HUES48 (cell line): ENCODE results near the gene DNHD1.
"Not testable (repeated sequence)": the region's sequence is repeated elsewhere in the genome, so short reads cannot be mapped to it uniquely, and the experiment has no call there.

Experiments
- H3K27ac ChIP-seq: one replicate; pipeline ENCODE4 v1.7.0; 2013; ENCODE audit warnings: low read depth, low read length, inconsistent platforms
- H3K27me3 ChIP-seq: 2 replicates; pipeline ENCODE4 v1.6.1; 2013; ENCODE audit warnings: mild to moderate bottlenecking, low read length; ENCODE audit not compliant: control insufficient read depth, insufficient read depth
- H3K36me3 ChIP-seq: 2 replicates; pipeline ENCODE4 v1.6.1; 2013; ENCODE audit warnings: low read length; ENCODE audit not compliant: control insufficient read depth, insufficient read depth
- H3K4me1 ChIP-seq: 2 replicates; pipeline ENCODE4 v1.6.1; 2013; ENCODE audit warnings: mild to moderate bottlenecking, low read length; ENCODE audit not compliant: control insufficient read depth, insufficient read depth
- H3K4me3 ChIP-seq: 2 replicates; pipeline ENCODE4 v1.5.1; 2013; ENCODE audit warnings: mild to moderate bottlenecking, low read depth, low read length
- H3K9ac ChIP-seq: 2 replicates; pipeline ENCODE4 v1.6.1; 2013; ENCODE audit warnings: mild to moderate bottlenecking, low read depth, low read length, moderate library complexity
- H3K9me3 ChIP-seq: 2 replicates; pipeline ENCODE4 v1.6.1; 2013; ENCODE audit warnings: low read length; ENCODE audit not compliant: control insufficient read depth, insufficient read depth

The DNHD1 gene

GRCh38 chr11:6505577-6506240, 8.6 kb downstream of the DNHD1 start:
- peaks cover 14% of the 10 kb centered on the region for H3K36me3 ChIP-seq
- H3K27ac ChIP-seq: no peak overlapping the region

GRCh38 chr11:6516865-6517264, 19.8 kb downstream of the DNHD1 start:
- Histone ChIP-seq H3K4me3 (no peak overlapping the region), H3K9me3 (no peaks in the 10 kb centered on the region), H3K36me3 (peaks cover 20% of the 10 kb centered on the region), H3K27me3 (no peaks in the 10 kb centered on the region), H3K27ac (no peak overlapping the region), H3K4me1 (no peaks in the 10 kb centered on the region), H3K9ac (no peak overlapping the region)

More at GRCh38 chr11:6505577-6506240, 8.6 kb downstream of the DNHD1 start:
- no peaks in the 10 kb centered on the region for H3K27me3 ChIP-seq
- no peaks in the 10 kb centered on the region for H3K4me1 ChIP-seq
- H3K9ac ChIP-seq: no peak overlapping the region
- H3K9me3 ChIP-seq: no peaks in the 10 kb centered on the region
- H3K4me3 ChIP-seq: no peak overlapping the region

- Histone ChIP-seq H3K27me3 (no peaks in the 10 kb centered on the region), H3K9ac (no peak overlapping the region), H3K36me3 (peaks cover 10% of the 10 kb centered on the region; the same call in 1 of the 2 replicates), H3K4me1 (no peaks in the 10 kb centered on the region), H3K27ac (no peak overlapping the region), H3K9me3 (no peaks in the 10 kb centered on the region), H3K4me3 (no peak overlapping the region)
Observed at GRCh38 chr11:6520265-6520664, 23.2 kb downstream of the DNHD1 start.

- H3K9ac ChIP-seq, H3K27me3 ChIP-seq, H3K27ac ChIP-seq, H3K4me3 ChIP-seq, H3K36me3 ChIP-seq, H3K9me3 ChIP-seq, H3K4me1 ChIP-seq: not testable (repeated sequence)
Observed at GRCh38 chr11:6521946-6522345, 24.9 kb downstream of the DNHD1 start.

- Histone ChIP-seq H3K9ac (no peak overlapping the region), H3K27ac (no peak overlapping the region)
Observed at GRCh38 chr11:6523253-6523652, 26.2 kb downstream of the DNHD1 start.

GRCh38 chr11:6526411-6527135, 29.5 kb downstream of the DNHD1 start:
- Histone ChIP-seq H3K36me3 (no peaks in the 10 kb centered on the region), H3K27me3 (no peaks in the 10 kb centered on the region), H3K9me3 (no peaks in the 10 kb centered on the region), H3K4me1 (no peaks in the 10 kb centered on the region), H3K9ac (no peak overlapping the region), H3K4me3 (no peak overlapping the region), H3K27ac (no peak overlapping the region)

More at GRCh38 chr11:6523253-6523652, 26.2 kb downstream of the DNHD1 start:
- H3K4me1 ChIP-seq: no peaks in the 10 kb centered on the region
- no peaks in the 10 kb centered on the region for H3K9me3 ChIP-seq
- no peaks in the 10 kb centered on the region for H3K27me3 ChIP-seq
- H3K4me3 ChIP-seq: no peak overlapping the region
- peaks cover 10% of the 10 kb centered on the region; the same call in 1 of the 2 replicates for H3K36me3 ChIP-seq

GRCh38 chr11:6529266-6529665, 32.2 kb downstream of the DNHD1 start:
- no peaks in the 10 kb centered on the region; the same call in 1 of the 2 replicates for H3K36me3 ChIP-seq
- no peak overlapping the region for H3K9ac ChIP-seq
- H3K4me1 ChIP-seq: no peaks in the 10 kb centered on the region
- no peak overlapping the region for H3K4me3 ChIP-seq
- H3K9me3 ChIP-seq: no peaks in the 10 kb centered on the region
- H3K27ac ChIP-seq: no peak overlapping the region
- H3K27me3 ChIP-seq: no peaks in the 10 kb centered on the region

- Histone ChIP-seq H3K27me3 (no peaks in the 10 kb centered on the region), H3K4me1 (no peaks in the 10 kb centered on the region), H3K9ac (no peak overlapping the region), H3K27ac (no peak overlapping the region), H3K4me3 (no peak overlapping the region), H3K9me3 (no peaks in the 10 kb centered on the region), H3K36me3 (no peaks in the 10 kb centered on the region; the same call in 1 of the 2 replicates)
Observed at GRCh38 chr11:6530848-6531247, 33.8 kb downstream of the DNHD1 start.

- Histone ChIP-seq H3K4me1 (no peaks in the 10 kb centered on the region), H3K27me3 (no peaks in the 10 kb centered on the region), H3K9me3 (no peaks in the 10 kb centered on the region), H3K4me3 (no peak overlapping the region), H3K27ac (no peak overlapping the region), H3K36me3 (no peaks in the 10 kb centered on the region; the same call in 1 of the 2 replicates), H3K9ac (no peak overlapping the region)
Observed at GRCh38 chr11:6531267-6531752, 34.2 kb downstream of the DNHD1 start.

GRCh38 chr11:6538456-6538855, 41.4 kb downstream of the DNHD1 start:
- Histone ChIP-seq H3K9ac (no peak overlapping the region), H3K27me3 (no peaks in the 10 kb centered on the region), H3K4me1 (peaks cover 8% of the 10 kb centered on the region; the same call in 1 of the 2 replicates), H3K9me3 (no peaks in the 10 kb centered on the region), H3K4me3 (no peak overlapping the region), H3K36me3 (no peaks in the 10 kb centered on the region), H3K27ac (no peak overlapping the region)

- no peaks in the 10 kb centered on the region for H3K36me3 ChIP-seq
- no peak overlapping the region for H3K4me3 ChIP-seq
- H3K9me3 ChIP-seq: no peaks in the 10 kb centered on the region
- no peak overlapping the region for H3K27ac ChIP-seq
- peaks cover 8% of the 10 kb centered on the region; the same call in 1 of the 2 replicates for H3K4me1 ChIP-seq
- no peak overlapping the region for H3K9ac ChIP-seq
- no peaks in the 10 kb centered on the region for H3K27me3 ChIP-seq
Observed at GRCh38 chr11:6538945-6539344, 41.9 kb downstream of the DNHD1 start.
